Fibroblast of skin of right biceps (primary cell): ENCODE results near the gene SNPH.

Source experiments
- DNase-seq: peaks from one replicate; pipeline ENCODE4 v3.0.0-alpha.2; 2013

The SNPH gene

DNA sequence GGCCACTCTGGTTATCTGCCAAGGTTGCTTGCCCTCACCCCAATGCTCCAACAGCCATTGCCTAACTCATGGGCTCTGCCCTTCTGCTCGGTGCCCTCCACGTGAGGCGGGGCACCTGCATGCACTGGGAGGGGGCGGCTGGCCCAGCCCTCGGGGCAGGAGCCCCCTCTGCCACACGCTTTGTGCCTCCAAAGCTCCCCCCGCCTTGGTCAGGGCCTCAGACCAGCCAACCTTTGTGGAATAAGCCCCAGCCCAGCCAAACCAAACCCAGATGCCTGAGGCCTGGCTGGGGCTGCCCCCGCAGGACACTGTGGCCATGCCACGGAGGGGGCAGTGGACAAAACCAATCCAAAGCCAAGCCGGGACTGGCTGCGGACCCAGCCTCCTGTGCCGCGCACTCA lies 41.5 kb downstream of the SNPH start:
- DNase-seq: no peak

DNA sequence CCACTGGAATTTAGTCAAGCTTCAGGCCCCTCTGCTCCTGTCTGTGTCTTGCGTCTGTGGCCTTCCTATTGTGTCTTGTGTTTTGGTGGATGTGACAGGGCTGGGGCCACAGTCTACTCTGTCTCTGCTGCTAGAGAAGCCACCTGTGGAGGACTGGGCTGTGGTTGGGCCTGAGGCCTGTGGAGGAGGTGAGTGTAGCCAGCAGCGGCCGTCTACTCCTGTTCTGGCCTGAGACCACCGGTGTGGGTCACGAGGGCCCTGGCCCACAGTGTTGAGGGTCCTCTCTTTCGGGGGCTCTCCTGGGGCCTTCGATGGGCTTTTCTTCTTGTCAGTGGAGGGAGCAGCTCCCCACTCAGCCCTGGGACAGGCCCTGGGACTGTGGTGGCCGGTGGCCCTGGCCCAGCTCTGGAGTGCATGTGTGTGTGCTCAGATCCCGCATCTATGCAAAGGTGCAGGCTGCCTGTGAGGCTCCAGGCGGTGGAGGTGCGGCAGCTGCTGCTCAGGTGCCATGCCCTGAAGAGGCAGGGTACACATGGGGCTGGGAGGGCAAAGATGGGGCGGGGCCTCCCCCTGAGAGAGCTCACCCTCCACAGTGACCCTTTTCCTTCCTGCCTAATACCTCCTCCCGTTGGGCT lies 42.1 kb downstream of the SNPH start:
- no peak for DNase-seq

DNA sequence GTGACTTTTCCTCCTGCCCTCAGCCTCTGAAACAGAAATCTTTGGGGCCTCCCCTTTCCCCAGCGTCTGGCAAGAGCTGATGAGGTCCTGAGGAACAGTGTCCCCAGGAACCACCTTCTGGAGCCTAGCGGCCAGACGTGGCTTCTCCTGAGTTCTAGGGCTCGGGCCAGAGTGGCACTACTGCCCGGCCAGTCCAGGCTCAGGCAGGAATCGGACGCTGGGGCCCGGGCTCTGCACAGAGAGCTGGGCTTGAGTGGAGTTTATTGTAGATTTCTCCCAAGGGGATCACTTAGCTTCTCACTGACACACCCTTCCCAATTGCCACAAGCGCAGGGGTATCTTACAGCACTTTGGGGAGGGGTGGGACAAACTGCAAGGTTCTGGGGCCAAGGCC lies 42.6 kb downstream of the SNPH start:
- no peak for DNase-seq

DNA sequence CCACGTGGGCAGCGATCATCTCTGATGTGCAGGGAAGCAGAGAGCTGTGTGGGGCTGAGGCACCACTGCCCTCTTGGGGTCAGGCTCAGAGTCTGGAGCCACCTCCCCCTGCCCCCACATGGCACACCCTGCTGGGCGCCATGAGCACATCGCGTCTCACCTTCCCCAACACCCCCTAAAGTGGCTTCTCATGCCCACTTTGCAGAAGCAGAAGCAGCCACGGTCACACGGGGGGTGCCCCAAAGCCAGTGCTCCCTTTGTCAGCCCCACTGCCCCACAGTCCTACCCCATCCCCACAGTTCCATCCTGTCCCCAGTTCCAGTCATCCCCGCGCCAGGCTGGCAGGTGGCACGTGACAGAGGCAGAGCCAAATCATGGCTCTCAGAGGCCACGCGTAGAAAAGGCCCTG lies 43.3 kb downstream of the SNPH start:
- no peak for DNase-seq

DNA sequence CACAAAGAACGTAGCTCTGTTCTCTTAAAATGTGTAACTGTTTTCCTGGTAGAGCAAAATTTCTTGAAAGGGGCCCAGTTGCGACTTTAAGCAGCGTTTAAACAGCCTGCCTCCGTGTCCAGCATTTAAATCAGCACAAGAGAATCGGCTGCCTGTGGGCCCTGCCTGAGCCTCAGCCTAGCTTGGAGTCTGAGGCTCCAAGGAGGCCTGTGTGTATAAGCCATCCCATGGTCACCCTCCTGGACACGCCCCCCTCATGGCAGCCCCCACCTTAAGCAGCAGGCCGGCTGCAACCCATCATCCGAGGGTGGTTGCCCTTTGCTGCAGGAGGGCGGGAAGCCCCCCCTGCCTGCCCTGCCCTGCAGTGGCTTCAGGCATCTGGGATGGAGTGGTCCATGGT lies 44.0 kb downstream of the SNPH start:
- no peak for DNase-seq

DNA sequence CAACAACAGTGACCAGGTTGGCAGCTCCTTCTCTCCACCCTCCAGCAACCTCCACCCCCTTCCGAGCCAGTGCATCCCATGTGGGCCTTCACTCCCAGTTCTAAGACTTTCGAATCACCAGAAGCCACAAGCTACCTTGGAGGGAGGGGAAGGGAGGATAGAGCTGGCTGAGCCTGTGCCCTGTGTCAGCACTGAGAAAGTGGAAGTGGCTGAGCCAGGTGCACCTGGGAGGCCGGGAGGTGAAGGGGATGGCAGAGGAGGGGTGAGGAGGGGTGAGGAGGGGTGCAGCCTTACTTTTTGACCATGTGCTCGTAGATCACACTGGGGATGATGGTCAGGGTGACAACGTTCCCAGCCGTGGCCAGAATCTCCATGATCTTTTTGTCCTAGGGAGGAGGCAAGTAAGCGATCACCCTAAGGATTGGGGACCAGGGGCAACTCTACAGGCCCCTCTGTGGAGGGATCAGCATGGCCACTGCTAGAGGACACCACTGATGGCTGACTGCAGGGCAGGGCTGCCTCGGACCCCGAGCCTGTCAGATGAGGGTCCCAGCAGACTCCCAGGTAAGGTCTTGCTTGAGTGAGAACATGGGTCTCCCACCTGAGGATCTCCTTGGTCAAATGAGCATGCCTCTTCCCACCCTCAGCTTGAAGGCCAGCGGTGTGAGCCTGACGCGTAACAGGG lies 44.6 kb downstream of the SNPH start:
- DNase-seq: no peak

DNA sequence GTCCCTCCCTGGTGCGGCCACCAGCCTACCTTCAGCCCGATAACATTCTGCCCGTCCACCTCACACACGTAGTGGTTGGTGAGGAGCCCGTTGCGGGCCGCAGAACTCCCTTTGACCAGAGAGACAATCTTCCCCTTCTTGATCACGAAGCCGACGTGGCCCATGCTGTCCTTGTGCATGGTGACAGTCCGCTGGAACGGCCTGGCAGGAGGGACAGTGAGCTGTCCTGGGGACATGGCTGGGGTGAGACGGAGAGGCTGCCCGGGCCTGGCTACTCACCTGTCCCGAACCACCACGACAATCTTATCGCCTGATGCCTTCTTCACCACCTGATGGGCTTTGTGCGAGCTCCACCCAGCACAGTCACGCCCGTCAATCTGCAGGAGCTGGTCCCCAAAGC lies 46.2 kb downstream of the SNPH start:
- no peak for DNase-seq

DNA sequence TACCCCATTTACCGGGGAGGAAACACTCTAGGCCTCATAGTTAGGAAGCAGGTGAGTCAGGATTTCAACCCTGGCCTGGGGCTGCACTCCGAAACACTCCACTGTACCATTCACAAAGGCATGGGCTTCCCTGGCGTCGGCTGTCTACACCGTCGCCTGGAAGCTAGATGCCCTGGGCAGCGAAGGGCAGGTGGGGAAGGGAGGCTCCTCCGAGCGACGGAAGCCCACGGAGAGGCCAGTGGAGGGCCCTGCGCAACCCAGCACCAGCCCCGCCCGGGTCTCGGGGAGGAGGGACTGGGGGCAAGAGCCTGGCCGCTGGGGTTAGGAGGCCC lies 46.8 kb downstream of the SNPH start:
- no peak for DNase-seq

DNA sequence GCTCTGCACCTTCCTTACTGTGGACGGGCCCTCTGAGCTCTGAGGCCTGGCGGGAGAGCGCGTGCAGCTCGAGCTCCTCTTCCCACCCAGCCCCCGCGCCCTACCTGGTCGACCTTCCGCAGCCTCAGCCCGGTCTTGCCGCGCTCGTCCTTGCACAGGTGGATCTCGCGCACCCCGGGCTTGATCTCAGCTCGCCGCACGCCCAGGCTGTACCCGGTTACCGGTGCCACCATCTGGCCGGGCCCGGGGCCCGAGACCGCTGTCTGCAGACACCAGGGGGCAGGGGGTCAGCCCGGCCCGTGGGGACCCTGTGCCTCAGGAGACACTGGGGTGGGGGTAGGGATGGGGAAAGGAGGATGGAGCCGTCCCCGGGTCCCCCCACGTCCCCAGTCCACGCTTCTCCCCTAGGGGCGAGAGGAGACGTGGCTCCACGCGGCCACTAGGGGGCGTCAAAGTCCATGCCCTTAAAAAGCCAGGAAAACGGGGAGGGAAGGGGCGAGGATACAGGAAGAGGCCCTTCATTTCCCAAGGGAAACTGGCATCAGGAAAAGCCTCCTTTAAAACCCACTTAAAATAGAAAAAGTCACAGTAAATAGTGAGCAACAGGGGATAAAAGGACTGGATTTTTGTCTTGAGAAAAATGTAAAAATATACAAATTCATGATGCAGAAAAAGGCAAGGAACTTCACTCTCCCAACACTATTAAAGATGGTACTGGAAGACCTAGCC lies 47.3 kb downstream of the SNPH start:
- peak; percentile 79 for DNase-seq

DNA sequence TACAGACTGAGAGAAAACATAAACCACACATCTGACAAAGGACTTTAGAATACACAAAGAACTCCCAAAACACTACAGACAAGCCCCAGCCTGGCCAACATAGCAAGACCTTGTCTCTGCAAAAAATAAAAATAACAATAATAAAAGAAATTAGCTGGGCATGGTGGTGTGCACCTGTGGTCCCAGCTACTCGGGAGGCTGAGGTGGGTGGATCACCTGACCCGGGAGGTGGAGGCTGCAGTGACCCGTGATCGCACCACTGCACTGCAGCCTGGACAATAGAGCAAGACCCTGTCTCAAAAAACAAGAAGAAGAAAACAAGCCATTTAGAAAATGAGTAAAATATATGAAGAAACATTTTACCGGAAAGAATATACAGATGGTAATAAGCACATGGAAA lies 49.7 kb downstream of the SNPH start:
- no peak for DNase-seq

DNA sequence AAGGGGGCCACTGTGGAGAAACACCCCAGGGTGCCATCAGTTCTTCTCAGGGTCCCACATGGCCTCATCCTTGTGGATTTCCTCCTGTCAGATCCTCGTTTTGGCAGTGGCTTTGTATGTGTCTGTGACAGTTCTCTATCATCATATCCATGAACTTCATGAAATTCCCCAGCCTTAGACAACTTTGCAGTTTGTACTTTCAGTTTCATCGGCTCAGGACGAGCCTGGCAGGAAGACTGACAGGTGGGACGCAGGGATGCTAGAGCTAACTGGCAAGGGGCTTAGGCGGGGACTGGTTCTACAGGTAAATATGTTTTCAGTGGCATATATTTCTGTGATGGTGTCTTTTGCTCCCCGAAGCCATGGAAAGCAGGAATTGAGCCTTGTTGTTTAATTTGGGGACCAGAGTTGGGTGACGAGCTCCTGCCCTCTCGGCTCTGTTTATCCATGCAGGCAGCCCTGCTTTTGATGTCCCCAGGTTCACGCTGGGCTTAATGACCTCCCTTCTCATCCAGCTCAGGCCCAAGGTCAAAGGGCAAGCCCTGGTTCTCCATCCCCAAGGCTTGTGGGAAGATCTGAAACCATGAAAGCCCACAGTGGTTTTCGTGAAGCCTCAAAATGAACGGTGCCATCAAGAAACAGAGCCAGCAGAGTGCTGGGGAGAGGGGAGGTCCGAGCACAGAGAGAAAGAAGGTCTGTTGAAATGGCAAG lies 51.6 kb downstream of the SNPH start:
- no peak for DNase-seq

DNA sequence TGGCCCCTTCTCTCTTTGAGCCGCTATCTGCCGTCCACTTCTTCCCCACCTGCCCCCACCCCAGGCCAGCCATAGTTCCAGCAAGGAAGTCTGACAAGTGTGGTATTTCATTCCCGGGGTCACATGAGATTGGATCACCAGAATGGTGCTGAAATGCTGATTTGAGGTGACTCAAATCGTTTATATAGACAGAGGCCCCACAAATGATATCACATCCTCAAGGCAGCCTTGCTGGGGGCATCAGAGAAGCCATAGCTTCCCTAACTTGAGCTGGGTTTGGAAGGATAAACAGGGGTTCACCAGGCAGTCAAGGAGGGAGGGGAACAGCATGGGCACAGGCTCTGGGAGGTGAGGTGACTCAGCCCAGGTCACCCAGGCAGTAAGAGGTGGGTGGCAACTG lies 53.0 kb downstream of the SNPH start:
- DNase-seq: no peak

DNA sequence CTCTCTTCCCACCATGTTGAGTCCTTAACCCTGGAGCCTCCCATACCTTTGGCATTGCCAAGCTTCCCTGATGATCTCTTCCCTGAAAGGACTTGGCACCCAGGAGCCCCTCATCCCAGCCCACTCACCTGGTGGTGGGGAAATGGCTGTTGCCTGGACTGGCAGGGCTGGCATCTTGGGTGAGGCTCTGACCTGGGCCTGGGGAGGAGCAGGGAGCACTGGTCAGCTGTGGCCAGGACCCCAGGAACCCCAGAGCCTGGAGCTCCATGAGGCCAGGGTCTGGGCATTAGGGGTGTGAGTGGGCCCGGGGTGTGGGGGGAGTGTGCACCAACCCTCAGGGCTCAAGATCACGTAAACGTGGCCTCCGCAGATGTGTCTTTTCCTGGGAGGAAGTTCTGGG lies 53.4 kb downstream of the SNPH start:
- no peak for DNase-seq

DNA sequence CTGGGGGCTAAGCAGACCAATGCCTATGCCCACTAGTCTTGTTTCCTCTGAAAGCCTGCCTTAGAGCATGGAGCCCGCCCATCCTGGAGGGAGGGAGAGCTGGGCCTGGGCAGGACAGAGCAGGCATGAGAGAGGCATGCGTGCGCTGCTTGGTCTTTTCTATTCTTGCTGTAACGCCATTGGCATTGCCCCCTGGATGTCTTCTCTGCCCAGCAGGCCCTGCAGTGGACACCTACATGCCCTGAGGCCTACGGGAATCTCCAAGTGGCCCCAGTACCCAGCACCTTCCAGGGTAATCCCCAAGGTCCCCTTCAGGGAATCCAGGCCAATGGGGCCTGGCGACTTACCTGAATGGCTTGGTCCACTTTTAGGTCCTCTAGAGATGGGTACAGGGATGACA lies 53.9 kb downstream of the SNPH start:
- no peak for DNase-seq

DNA sequence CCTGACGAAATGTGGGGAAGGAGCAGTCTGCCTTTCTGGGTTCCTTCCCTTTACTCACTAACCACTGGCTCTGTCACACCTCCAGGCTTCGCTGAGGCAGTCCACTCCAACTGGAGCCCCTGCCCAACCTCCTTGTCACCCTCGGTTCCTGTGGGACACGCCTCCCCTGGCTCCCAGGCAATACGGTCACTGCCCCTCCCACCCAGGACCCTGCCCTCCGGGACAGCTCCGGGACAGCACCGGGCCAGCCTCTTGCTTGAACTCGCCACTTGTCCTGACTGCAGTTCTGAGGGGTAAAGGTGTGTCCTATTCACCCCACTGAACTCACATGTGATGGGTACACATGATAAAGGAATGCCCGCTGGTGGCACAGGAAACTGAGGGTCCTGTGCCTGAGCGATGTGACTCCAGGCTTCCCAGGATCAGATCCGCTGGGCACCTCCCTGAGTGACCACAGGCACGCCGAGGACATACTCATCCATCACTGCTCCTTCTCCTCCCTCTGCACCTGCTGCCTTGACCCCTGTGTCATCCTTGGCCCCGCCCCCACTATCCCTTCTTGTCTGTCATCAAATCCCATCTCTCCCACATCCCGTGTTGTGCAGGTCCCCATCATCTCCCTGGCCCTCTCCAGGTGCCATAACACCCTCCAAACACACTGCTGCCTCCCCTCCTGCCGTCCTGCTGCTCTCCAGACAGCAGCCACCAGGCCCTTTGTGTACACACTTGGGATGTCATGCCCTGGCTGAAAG lies 55.0 kb downstream of the SNPH start:
- DNase-seq: no peak

DNA sequence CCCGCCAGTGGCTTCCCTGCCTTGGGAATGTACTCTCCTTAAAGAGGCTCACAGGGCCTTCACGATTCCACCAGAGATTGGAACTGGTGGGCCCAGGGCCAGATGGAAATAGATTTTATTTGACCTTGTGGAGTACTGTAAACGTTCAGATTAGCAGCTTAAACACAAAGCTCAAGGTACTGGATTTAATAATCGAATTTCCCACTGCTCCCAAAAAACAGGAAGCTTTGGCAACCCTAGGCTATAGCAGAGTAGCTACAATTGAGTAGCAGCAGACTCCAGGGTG lies 55.5 kb downstream of the SNPH start:
- DNase-seq: no peak

DNA sequence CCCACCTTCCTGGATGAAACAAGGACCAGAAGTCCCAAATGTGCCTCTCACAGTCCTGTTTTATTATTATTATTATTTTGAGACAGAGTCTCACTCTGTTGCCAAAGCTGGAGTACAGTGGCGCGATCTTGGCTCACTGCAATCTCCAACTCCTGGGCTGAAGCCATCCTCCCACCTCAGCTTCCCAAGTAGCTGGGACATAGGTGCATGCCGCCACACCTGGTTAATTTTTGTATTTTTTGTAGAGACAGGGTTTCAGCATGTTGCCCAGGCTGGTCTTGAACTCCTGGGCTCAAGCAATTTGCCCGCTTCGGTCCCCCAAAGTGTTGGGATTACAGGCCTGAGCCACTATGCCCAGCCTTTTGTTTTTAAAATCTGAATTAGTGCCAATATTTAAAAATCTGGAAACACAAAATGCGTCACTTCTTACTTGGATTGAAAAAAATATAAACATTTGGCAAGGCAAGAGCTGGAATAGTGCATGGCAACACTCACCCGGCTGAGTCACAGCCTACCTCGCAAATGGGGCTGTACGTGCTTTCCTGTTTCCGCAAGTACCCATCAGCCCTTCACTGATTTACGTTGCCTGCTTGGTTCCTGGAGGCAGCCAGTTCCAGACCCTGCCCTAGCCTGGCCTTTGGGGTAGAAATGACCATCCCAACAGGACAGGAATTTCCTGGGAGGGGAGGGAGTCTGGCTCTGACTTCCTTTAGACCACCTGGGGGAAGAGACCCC lies 56.6 kb downstream of the SNPH start:
- DNase-seq: peak; percentile 88

DNA sequence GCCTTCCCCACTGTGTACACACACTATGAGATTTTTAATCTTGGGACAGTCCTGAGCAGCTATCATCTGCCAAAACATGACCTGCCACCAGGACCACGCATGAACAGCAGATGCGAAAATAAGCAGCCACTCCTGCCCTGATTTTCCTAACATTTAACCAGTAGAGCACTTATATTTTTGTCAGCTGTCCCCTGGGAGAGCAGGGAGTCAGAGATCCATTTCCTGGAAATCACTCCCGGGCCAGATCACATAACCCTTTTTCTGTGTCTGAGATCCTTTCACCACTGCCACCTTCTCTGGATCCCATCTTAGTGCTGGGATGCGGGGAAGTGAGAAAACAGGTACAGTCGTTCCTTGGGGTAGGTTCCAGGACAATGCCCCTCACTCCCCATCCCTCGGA lies 57.2 kb downstream of the SNPH start:
- DNase-seq: no peak

DNA sequence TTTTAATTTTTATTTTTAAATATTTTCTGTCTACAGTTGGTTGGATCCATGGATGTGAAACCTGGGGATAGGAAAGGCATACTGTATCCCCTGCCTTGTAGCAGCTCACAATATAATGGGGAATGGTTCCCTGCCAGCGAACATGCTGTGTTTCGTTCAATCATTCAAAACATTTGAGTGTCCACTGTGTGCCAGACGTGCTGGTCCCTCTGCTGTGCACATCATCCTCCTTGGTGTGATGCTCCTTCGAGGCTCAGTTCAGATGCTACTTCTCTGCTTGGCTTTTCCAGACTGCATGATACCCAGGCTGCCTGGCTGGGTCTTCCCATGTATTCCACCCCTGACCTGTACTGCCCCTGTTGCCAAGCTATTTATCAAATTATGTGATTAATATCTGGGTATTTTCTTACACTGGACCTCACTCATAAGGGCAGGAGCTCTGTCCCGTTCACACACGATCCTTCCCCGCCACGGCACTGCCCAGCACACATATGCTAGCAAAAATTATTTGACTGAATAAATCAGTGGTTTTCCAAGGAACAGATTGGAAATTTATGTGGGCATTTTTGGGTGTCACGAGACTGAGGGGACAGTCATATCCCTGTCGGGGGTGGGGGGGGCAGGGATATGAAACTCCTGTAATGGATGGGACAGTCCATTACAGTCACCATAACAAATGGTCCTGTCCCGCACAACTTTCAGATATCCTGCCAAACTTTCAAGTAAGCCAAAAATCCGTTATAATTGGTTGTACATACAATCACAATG lies 57.9 kb downstream of the SNPH start:
- no peak for DNase-seq

DNA sequence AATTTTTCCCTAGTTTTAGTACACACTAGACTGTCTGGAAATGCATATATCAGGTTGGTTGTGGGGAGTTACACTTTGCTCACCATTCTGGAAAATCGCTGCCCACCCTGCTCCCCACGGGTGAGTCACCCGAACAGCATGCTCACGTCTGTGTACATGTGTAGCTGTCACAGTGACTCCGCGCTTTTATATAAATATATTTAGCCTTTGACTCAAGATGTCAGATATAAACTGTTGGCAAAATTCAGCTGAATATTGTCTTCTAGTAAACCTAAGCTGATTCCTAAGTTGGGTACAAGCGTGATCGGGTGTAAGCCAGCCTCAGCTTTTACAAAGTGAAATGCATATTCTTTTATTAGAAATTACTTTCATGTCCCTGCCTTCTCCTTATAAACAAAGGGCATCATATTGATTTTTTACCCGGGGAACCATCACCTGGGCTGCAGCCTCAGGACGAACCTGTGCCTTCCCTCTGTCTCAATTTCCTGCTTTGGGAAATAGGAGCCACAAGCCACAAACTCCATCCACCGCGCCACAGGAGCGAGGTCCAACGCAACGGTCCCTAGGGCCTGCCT lies 58.6 kb downstream of the SNPH start:
- DNase-seq: peak; percentile 74
